SJCRH30 (cell line): ENCODE results near the gene CFHR3. TPM values are rescaled to one million over a fixed set of nuclear protein-coding genes. Genes with fewer than 3 reads are reported as not detected.
A peak's percentile ranks its signal among the peaks of the same experiment; 100 is the strongest.
"Not testable (repeated sequence)": the region's sequence is repeated elsewhere in the genome, so short reads cannot be mapped to it uniquely, and the experiment has no call there.

Source experiments
- DNase-seq, 2 experiments: peaks; one replicate each; pipeline ENCODE4 v3.0.0-alpha.2; 2015 to 2020
- H3K27ac ChIP-seq: fragments of 250-450 bp; sonication (Bioruptor Pico); 2 replicates; pipeline ENCODE4 v1.5.1; 2020; ENCODE audit warnings: mild to moderate bottlenecking, moderate library complexity
- H3K27me3 ChIP-seq: fragments of 250-450 bp; sonication (Bioruptor Pico); 2 replicates; pipeline ENCODE4 v1.5.1; 2020; ENCODE audit warnings: mild to moderate bottlenecking, moderate library complexity
- H3K36me3 ChIP-seq: fragments of 250-450 bp; sonication (Bioruptor Pico); 2 replicates; pipeline ENCODE4 v1.5.1; 2020; ENCODE audit warnings: mild to moderate bottlenecking, moderate library complexity
- H3K4me1 ChIP-seq: fragments of 250-450 bp; sonication (Bioruptor Pico); 2 replicates; pipeline ENCODE4 v1.5.1; 2020; ENCODE audit warnings: mild to moderate bottlenecking, moderate library complexity
- H3K4me3 ChIP-seq: fragments of 250-450 bp; sonication (Bioruptor Pico); 2 replicates; pipeline ENCODE4 v1.5.1; 2020; ENCODE audit warnings: mild to moderate bottlenecking, moderate library complexity
- H3K9me3 ChIP-seq: fragments of 250-450 bp; sonication (Bioruptor Pico); replicated peaks from 2 replicates; pipeline ENCODE4 v1.5.1; 2020; ENCODE audit warnings: mild to moderate bottlenecking, moderate library complexity
- total RNA-seq: library from RNA; depleted of rRNA; stranded (reverse); fragments of >200 nt; shearing (Covaris generic); gene quantifications from 2 replicates; pipeline ENCODE4 v1.2.3, GENCODE V29; 2014; rRNA removed

The CFHR3 gene
- 0.77 and 0.99 TPM in 2 replicates for total RNA-seq

DNA sequence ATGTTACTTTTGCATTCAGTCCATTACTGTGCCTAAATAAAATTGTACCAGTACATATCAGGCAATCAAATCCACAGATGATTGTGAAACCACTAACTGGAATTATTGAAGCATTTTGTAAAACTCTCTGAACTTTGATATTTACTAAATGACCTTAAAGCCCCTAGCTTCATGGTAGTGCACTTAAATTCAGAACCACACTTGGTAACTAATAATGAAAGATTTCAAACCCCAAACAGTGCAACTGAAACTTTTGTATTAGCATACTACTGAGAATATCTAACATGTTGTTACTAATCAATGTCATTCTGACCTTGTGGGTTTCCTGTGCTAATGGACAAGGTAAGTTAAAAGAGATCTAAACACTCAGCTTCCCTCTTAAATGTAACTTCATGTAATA, at the start of gene CFHR3:
Gene CFHR3 (plus strand): TSS at position 238 of the 400 bp plus-strand sequence. CDS start 47 bp downstream, at position 285.
- peak within 1 kb of the TSS; percentile 97 for H3K27ac ChIP-seq
- H3K4me3 ChIP-seq = no peak within 1 kb of the TSS
- H3K36me3 ChIP-seq = no peaks in the 10 kb centered on the region
- no peak for DNase-seq
- H3K27me3 ChIP-seq = no peaks in the 10 kb centered on the region
- H3K4me1 ChIP-seq = peaks cover 22% of the 10 kb centered on the region
- H3K9me3 ChIP-seq = no peaks in the 10 kb centered on the region

DNA sequence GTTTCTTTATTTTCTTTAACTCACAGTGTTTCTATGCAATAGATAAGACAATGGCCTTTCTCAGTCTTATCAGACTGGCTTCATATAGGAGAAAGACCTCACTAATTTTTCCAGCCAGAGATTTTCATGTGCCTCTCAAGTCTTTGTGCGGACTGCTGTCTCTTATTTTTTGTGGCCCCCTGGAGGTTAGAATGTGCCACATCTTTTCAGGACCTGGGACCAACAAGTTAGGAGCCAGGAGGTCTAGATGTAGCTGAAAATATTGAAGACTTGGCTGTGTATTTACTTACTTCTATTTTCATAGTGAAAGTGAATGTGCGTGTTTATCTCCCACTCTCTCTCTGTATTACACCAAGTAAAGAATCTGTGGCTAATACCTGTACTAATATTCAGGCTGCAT, 42.1 kb upstream of the CFHR3 start:
- no peak for DNase-seq

DNA sequence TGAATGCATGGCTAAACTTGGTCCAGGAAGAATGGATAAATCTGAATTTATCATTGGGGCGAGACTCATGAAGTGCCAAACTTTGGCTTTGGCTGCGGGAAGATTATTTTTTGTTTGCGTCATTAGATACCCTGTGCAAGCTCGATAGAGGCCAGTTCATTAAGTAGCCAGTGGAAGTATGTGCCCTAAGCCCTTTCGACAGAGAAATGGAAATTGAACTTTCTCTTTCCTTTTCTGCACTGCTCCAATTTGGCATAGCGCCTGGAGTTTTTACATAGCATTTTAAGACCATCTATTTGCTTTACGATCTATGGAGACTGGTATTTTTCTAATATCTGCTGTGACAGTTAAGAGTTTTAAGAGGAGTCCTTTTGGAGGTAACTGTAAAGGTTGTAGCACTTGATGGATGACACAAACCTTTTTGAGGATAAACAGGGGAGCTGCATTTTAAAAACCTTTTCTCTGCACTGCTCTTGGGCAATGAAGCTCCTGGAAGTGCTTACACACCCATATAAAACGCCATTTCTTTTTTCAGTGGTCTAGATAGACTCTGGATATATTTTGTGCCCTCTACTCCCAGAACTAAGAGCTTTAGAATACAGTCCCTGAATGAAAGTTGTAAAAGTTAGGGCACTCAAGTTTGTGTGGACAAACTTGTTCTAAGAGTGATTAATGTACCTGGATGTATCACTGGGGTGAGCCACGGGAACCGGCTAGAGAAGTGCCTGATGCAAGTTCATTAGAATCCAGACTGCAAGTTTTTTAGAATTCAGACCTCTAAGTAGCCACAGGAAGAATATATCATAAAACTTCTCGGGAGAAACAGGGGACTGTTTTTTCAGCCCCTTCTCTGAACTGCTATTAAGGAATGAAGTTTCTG, 41.3 kb upstream of the CFHR3 start:
- Histone ChIP-seq H3K36me3 (peaks cover 6% of the 10 kb centered on the region; the same call in 1 of the 2 replicates), H3K4me1 (no peaks in the 10 kb centered on the region), H3K27me3 (no peaks in the 10 kb centered on the region), H3K9me3 (no peaks in the 10 kb centered on the region), H3K27ac (no peak overlapping the region), H3K4me3 (no peak overlapping the region)
- DNase-seq = no peak

More for the DNA sequence above, 42.1 kb upstream of the CFHR3 start:
- Histone ChIP-seq H3K4me1 (no peaks in the 10 kb centered on the region), H3K27ac (no peak overlapping the region), H3K36me3 (peaks cover 5% of the 10 kb centered on the region; the same call in 1 of the 2 replicates), H3K27me3 (no peaks in the 10 kb centered on the region), H3K4me3 (no peak overlapping the region), H3K9me3 (no peaks in the 10 kb centered on the region)

DNA sequence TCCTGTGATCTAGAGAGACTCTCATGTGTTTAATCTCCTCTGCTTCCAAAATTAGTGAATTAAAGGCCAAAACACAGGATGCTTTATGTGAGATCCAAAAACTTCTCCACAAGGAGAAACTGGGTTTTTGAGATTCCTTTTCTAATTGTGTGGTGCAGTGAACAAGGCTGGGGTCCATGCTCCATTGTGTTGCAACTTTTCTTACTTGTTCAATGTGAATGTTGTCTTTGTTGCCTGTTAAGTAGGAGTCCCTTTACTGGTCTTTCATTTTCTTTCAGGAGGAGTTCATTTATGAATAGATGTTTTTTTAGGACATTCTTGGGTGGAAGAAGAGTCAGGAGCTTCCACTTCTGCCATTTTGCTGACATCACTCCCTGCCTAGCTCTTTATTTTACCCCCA, 40.6 kb upstream of the CFHR3 start:
- DNase-seq = no peak

DNA sequence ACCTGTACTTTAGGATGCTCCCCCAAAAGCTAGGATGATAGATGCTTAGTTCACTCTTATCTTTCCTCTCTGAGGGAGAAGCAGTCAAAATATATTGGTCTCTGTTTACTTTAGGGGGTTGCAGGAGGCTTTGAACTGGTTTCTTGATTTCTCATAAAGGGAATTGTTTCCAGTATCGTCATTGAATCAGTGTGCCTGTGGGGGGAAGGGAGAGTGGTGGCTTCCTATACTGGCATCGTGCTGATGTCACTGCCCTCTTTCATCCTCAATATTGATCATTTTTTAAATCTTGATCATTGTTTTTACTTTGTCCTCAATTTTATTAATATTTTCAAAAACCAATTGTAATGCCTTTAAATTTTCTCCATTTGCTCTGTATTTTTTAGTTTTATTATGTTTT, 40.2 kb upstream of the CFHR3 start:
- Histone ChIP-seq H3K27me3 (no peaks in the 10 kb centered on the region), H3K4me3 (no peak overlapping the region), H3K4me1 (no peaks in the 10 kb centered on the region), H3K9me3 (no peaks in the 10 kb centered on the region), H3K36me3 (peaks cover 6% of the 10 kb centered on the region; the same call in 1 of the 2 replicates), H3K27ac (no peak overlapping the region)
- DNase-seq = no peak

More for the DNA sequence above, 40.6 kb upstream of the CFHR3 start:
- Histone ChIP-seq H3K36me3 (peaks cover 6% of the 10 kb centered on the region; the same call in 1 of the 2 replicates), H3K27ac (no peak overlapping the region), H3K4me3 (no peak overlapping the region), H3K4me1 (no peaks in the 10 kb centered on the region), H3K9me3 (no peaks in the 10 kb centered on the region), H3K27me3 (no peaks in the 10 kb centered on the region)

DNA sequence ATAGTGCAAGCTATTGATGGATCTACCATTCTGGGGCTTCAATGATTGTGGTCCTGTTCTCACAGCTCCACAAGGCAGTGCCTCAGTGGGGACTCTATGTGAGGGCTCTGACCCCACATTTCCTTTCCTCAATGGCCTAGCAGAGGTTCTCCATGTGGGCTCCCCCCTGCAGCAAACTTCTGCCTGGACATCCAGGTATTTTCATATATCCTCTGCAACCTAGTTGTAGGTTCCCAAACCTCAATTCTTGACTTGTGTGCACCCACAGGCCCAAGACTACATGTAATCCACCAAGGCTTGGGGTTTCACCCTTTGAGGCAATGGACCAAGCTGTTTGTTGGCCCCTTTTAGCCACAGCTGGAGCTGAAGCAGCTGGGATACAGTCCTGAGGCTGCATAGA, 35.9 kb upstream of the CFHR3 start:
- no peak overlapping the region for H3K4me3 ChIP-seq
- H3K9me3 ChIP-seq = no peaks in the 10 kb centered on the region
- no peak for DNase-seq
- H3K36me3 ChIP-seq = peaks cover 6% of the 10 kb centered on the region; the same call in 1 of the 2 replicates
- no peak overlapping the region for H3K27ac ChIP-seq
- H3K27me3 ChIP-seq = no peaks in the 10 kb centered on the region
- H3K4me1 ChIP-seq = no peaks in the 10 kb centered on the region

DNA sequence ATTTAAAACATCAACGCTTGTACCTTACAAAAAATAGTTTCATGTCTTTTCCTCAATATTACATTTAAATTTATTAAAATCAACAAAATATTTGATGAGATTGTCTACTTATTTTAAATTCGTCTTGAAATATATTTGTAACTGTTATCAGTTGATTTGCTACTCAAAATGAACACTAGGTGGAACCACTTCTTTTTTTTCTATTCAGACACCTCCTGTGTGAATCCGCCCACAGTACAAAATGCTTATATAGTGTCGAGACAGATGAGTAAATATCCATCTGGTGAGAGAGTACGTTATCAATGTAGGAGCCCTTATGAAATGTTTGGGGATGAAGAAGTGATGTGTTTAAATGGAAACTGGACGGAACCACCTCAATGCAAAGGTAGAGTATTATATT, 31.4 kb upstream of the CFHR3 start:
- H3K4me3 ChIP-seq, H3K4me1 ChIP-seq, H3K9me3 ChIP-seq, H3K27me3 ChIP-seq, H3K27ac ChIP-seq, H3K36me3 ChIP-seq: not testable (repeated sequence)
- DNase-seq = peak in 1 of 2 experiments; percentile 53

DNA sequence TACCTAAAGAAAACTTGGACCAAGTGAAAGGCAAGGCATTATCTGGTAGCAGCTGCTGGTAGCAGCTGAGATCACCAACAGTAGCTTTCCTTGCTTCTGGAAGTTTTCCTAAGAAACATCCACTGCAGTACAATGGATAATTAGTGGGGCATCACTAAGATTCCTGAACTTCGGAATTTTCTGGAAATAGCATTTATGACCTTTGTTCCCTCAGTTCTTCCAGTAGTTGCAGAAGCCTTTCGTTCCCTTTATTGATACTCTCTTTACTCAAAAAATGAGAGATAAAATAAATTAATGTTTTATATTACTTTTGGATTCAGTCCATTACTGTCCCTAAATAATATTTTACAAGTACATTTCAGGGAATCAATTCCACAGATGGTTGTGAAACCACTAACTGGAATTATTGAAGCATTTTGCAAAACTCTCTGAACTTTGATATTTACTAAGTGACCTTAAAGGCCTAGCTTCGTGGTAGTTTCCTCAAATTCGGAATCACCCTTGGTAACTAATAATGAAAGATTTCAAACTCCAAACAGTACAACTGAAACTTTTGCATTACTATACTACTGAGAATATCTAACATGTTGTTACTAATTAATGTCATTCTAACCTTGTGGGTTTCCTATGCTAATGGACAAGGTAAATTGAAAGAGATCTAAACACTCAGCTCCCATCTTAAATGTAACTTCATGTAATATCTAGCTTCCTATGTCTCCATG, 9.5 kb upstream of the CFHR3 start:
- not testable (repeated sequence) for H3K36me3 ChIP-seq, H3K4me3 ChIP-seq, H3K27ac ChIP-seq, H3K9me3 ChIP-seq, DNase-seq, H3K4me1 ChIP-seq, H3K27me3 ChIP-seq

DNA sequence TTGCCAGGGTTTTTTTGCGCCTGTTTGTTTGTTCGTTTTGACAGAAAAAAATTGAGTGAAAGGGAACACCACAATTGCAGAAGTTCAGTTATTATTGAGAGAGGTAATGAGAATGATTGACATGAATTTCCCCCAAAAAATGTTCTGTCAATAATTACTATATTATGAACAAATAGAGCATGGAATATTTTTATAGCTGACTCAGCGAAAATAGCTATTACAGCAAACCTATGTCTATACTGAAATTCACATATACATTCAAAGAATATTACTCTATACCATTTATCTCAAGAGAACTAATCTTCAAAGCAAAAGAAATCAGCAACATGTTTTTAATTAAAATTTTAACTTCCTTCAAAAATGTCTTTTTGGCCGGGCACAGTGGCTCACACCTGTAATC, 4.8 kb upstream of the CFHR3 start:
- H3K27me3 ChIP-seq, H3K27ac ChIP-seq, H3K9me3 ChIP-seq, DNase-seq, H3K36me3 ChIP-seq, H3K4me3 ChIP-seq: not testable (repeated sequence)
- peaks cover 19% of the 10 kb centered on the region for H3K4me1 ChIP-seq

DNA sequence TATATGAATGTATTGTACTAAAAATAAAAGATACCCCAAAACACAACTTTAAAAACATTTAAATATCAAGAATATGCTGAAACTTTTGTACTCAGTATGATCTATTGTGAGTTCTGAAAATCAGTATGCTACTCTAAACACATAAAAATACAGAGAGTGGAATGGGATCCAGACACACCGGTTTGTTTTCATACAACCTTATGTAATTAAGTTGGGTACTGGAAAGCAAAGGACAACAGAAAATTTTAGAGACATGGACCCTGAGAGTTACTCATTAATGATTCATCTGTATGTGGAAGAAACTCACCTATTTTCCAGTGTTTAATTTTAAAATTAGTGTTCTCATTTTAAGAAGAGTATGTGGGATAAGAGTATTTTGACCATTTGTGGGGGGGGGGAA, 927 bp upstream of the CFHR3 start:
- no peaks in the 10 kb centered on the region for H3K9me3 ChIP-seq
- H3K27ac ChIP-seq = peak overlapping the region; percentile 97
- H3K4me1 ChIP-seq = peaks cover 22% of the 10 kb centered on the region
- no peaks in the 10 kb centered on the region for H3K27me3 ChIP-seq
- no peak for DNase-seq
- H3K4me3 ChIP-seq = no peak overlapping the region
- H3K36me3 ChIP-seq = no peaks in the 10 kb centered on the region

DNA sequence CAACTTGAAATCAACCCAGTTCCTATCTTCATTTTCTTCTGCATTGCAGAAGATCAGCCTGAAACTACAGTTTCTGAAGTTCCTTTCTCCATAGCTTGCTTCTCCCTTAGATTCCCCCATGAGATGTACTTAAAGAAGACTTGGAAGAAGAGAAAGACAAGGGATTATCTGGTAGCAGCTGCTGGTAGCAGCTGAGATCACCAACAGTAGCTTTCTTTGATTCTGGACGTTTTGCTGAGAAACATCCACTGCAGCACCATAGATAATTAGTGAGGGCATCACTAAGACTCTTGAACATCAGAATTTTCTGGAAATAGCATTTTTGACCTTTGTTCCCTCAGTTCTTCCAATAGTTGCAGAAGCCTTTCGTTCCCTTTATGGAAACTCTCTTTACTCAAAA, 465 bp upstream of the CFHR3 start:
- Histone ChIP-seq H3K4me1 (peaks cover 22% of the 10 kb centered on the region), H3K36me3 (no peaks in the 10 kb centered on the region), H3K9me3 (no peaks in the 10 kb centered on the region), H3K27ac (peak overlapping the region; percentile 97), H3K27me3 (no peaks in the 10 kb centered on the region), H3K4me3 (no peak overlapping the region)
- peak; percentile 40 to 84 for DNase-seq

DNA sequence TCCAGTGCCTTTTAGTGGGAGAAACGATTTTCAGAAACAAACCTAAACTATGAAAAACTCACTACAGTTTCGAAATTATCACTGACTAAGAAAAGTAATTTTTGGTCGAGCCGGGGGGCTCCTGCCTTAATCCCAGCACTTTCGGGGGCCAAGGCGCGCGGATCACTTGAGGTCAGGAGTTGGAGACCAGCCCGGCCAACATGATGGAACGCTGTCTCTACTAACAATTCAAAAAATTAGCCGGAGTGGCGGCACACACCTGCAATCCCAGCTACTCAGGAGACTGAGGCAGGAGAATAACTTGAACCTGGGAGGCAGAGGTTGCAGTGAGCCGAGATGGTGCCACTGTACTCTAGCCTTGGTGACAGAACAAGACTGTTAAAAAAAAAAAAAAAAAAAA, 3.0 kb downstream of the CFHR3 start:
- Histone ChIP-seq H3K9me3 (no peaks in the 10 kb centered on the region), H3K36me3 (no peaks in the 10 kb centered on the region)
- DNase-seq = no peak

DNA sequence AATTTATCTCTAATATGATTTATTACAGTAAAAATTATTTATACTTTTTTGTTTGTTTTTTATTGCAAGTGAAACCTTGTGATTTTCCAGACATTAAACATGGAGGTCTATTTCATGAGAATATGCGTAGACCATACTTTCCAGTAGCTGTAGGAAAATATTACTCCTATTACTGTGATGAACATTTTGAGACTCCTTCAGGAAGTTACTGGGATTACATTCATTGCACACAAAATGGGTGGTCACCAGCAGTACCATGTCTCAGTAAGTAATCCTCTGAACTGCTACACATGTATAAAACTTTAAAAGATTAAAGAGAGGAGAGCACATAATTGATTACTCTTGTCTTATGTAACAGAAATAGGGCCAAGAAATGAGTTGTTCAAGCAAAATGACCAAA, 4.5 kb downstream of the CFHR3 start:
- peaks cover 9% of the 10 kb centered on the region for H3K4me1 ChIP-seq
- no peak overlapping the region for H3K4me3 ChIP-seq
- H3K9me3 ChIP-seq = no peaks in the 10 kb centered on the region
- H3K36me3 ChIP-seq = no peaks in the 10 kb centered on the region
- no peak for DNase-seq
- H3K27ac ChIP-seq = no peak overlapping the region
- H3K27me3 ChIP-seq = no peaks in the 10 kb centered on the region

More for the DNA sequence above, 3.0 kb downstream of the CFHR3 start:
- Histone ChIP-seq H3K4me3 (no peak overlapping the region), H3K27ac (no peak overlapping the region), H3K27me3 (no peaks in the 10 kb centered on the region), H3K4me1 (peaks cover 22% of the 10 kb centered on the region)

DNA sequence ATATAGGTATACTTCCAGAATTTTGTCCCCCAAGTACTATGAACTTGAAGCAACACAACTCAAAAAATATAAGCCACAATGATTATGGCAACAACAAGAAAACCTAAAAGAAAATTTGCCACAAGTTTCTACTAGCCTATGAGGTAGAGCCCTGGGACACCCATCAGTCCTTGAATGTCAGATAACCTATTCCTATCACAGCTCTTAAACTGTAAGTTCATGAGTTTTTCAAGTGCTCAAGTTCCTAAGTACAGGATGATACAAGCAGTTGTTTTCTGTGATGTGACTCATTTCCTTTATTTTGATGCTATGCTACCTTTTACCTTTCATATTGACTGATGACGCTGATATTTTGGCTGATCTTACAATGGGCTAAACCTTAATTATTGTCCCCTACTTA, 16.6 kb downstream of the CFHR3 start:
- not testable (repeated sequence) for H3K36me3 ChIP-seq, H3K4me3 ChIP-seq, H3K9me3 ChIP-seq, H3K4me1 ChIP-seq, H3K27ac ChIP-seq, DNase-seq, H3K27me3 ChIP-seq

DNA sequence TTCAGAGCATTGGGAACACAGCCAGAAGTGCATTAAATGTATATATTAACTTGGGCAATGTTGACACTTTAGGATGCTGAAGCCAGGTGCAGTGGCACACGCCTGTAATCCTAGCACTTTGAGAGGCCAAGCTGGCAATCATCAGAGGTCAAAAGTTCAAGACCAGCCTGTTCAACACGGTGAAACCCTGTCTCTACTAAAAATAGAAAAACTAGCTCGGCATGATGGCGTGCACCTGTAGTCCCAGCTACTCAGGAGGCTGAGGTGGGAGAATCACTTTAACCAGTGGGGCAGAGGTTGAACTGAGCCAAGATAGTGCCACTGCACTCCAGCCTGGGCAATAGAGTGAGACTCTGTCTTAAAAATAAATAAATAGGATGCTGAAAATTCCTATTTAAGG, 19.5 kb downstream of the CFHR3 start:
- not testable (repeated sequence) for H3K27me3 ChIP-seq, H3K4me1 ChIP-seq, H3K36me3 ChIP-seq, H3K9me3 ChIP-seq, H3K27ac ChIP-seq, H3K4me3 ChIP-seq
- peak; percentile 23 to 47 for DNase-seq
